ENCODE measurements around the gene IGF1R.

DNA sequence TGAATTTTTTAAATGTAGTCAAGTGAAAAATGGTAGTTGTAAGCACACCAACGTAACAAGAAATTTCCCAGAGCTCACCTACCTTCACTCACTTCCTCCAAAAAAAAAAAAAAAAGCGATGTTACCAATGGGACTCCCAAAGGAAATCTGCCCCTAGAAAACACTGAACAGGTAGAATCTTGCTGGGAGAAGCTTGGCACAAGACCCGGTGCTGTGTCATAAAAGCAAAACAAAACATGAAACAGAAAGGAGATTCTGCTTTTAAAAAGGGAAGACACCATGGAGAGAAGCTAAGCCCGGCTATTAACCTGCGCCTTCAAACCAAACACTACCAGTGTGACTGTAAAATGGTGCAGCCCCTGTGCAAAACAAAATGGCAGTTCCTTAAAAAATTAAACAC lies 318.8 kb downstream of the IGF1R start:
- TF ChIP-seq, protein P1, sequence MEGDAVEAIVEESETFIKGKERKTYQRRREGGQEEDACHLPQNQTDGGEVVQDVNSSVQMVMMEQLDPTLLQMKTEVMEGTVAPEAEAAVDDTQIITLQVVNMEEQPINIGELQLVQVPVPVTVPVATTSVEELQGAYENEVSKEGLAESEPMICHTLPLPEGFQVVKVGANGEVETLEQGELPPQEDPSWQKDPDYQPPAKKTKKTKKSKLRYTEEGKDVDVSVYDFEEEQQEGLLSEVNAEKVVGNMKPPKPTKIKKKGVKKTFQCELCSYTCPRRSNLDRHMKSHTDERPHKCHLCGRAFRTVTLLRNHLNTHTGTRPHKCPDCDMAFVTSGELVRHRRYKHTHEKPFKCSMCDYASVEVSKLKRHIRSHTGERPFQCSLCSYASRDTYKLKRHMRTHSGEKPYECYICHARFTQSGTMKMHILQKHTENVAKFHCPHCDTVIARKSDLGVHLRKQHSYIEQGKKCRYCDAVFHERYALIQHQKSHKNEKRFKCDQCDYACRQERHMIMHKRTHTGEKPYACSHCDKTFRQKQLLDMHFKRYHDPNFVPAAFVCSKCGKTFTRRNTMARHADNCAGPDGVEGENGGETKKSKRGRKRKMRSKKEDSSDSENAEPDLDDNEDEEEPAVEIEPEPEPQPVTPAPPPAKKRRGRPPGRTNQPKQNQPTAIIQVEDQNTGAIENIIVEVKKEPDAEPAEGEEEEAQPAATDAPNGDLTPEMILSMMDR (IDR thresholded peaks at IDR 0.05): no peak
- no peak for TF ChIP-seq POLR2A (IDR thresholded peaks at IDR 0.05)
